Measurements from ENCODE around the gene PMM2.

The PMM2 gene

GRCh38 chr16:8851761-8852403, 54.2 kb downstream of the PMM2 start:
- DNase-seq, result no peak
- no peak for ATAC-seq

DNA sequence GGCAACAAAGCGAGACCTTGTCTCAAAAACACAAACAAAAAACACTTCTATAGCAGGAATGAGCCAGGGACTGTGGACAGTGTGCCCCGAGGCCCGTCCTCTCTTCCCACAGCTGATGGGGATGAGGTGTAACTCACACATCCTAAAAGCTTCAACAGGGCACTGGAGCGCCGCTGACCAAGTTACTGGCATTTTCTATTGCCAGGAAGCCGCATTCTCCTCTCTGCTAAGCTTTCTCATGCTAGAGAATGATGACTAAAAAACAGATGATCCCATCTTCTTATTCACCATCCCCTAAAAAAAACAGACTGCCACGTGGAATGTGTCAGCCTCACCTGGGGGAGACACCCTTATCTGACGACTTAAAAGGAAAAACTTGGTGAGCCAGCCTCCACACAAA, 54.9 kb downstream of the PMM2 start:
- DNase-seq (no peak), ATAC-seq (no peak)

GRCh38 chr16:8853150-8853549, 55.5 kb downstream of the PMM2 start:
- no peak for DNase-seq
- no peak for ATAC-seq

DNA sequence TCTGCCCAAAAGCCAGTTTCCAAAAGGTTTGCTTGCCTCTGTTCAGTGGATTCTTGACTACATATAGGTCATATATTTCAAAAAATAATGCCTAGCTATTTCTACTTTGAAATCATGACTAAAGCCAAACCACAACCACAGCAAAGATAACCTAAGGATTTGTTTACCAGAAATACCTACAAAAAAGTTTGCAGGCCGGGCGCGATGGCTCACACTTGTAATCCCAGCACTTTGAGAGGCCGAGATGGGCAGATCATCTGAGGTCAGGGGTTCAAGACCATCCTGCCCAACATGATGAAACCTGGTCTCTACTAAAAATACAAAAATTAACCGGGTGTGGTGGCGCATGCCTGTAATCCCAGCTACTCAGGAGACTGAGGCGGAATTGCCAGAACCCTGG, 56.0 kb downstream of the PMM2 start:
- ATAC-seq, result no peak
- DNase-seq, result no peak

DNA sequence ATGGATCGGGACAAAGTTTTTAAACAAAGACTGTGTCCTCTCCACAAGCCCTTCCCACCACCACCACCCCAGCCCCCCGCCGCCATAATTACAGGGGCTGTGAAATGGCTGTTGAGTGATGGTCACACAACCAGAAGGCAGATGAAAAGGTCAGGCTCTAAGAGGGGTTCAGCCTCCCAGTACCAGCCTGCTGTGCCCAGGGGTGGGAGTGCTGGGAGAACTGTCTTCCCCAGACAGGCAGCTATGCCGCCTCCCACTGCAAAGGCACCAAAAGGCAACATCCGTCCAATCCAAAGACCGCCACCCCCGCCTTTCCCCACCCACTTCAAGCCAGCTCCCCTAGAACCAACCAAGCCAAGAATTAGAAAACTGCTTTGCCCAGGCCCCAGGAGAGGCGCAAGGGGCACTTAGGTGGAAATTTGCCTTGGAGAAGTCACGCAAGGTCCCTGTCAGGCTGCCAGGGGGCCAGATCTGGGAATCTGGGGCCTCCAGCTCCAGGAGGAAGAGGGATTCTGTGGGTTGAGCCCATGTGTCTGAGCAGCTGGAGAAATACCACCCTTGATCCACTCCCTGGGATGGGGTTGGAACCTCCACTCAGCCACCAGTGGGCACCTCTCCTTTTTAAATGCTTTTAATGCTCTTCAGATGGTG, 56.8 kb downstream of the PMM2 start:
- DNase-seq (no peak), ATAC-seq (no peak)

DNA sequence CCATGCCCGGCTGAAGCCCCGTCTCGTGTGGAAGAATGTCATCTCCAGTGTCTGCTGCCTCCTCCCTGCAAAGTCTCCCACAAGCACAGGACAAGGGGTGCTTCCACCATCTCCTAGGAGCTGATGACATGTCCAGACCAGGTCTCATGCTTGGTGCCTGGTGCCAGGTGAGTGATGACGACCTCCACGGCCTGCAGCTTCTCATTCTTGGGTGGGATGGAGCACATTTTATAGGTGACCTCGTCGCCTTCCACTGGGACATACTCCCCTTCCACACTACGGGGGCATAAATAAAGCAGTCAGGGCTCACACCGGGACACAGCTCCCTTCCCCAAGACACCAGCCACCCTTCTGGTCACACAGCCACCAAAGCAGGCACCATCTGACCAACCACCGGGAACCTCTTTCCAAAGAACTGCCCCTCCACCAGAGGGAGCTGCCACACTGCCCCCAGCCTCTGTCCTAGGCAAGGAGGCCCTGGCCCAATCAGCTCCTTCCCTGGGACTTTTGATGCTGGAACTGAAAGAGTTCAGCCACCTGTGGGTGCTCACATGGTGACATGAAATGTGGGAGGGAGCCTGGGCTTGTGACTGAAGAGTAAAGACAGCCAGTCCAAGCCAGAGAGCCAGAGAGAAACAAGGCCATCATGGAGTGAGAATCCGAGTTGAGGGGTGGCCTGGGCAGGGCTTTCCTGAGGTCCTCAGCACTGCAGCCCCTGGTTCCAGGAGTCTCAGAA, 57.6 kb downstream of the PMM2 start:
- DNase-seq (no peak), ATAC-seq (no peak)

GRCh38 chr16:8855972-8856371, 58.3 kb downstream of the PMM2 start:
- DNase-seq (no peak), ATAC-seq (no peak)

DNA sequence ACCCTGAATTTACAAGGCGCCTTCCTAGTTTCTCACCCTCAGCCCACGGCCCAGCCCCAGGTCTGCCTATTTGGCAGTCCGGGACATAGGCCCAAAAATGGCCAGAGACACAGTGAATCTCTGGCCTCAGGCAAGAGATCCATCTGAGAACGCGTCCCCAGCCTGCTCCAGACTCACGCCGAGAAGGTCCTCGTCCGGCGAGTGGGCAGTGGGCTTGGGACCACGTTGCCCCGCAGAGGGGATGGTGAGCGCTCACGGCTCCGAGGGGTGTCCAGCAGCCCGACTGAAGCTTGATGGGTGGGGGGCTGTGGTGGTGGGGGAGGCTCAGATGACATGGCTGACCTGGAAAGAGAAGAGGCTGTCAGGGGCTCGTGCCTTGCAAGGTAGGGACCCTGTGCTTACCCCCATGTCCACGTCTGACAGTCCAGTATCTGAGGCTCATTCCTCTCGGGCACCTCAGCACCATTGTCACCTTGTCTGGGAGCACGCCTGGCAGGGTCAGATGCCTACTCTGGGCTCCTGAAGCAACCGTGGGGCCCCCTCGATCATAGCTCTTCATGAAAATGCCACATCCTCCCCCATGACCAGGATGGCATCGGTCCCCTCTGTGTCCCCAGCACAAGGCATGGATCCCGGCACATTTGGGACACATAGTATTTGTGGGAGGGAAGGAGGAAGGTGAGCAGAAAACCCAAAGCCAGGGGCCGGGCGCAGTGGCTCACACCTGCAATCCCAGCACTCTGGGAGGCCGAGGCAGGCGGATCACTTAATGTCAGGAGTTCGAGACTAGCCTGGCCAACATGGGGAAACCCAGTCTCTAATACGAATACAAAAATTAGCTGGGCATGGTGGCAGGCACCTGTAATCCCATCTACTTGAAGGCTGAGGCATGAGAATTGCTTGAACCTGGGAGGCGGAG, 61.6 kb downstream of the PMM2 start:
- DNase-seq, result no peak
- no peak for ATAC-seq

GRCh38 chr16:8859913-8860881, 62.6 kb downstream of the PMM2 start:
- DNase-seq (no peak), ATAC-seq (no peak)

- no peak for DNase-seq
- no peak for ATAC-seq
Observed at GRCh38 chr16:8861563-8862308, 64.1 kb downstream of the PMM2 start.

DNA sequence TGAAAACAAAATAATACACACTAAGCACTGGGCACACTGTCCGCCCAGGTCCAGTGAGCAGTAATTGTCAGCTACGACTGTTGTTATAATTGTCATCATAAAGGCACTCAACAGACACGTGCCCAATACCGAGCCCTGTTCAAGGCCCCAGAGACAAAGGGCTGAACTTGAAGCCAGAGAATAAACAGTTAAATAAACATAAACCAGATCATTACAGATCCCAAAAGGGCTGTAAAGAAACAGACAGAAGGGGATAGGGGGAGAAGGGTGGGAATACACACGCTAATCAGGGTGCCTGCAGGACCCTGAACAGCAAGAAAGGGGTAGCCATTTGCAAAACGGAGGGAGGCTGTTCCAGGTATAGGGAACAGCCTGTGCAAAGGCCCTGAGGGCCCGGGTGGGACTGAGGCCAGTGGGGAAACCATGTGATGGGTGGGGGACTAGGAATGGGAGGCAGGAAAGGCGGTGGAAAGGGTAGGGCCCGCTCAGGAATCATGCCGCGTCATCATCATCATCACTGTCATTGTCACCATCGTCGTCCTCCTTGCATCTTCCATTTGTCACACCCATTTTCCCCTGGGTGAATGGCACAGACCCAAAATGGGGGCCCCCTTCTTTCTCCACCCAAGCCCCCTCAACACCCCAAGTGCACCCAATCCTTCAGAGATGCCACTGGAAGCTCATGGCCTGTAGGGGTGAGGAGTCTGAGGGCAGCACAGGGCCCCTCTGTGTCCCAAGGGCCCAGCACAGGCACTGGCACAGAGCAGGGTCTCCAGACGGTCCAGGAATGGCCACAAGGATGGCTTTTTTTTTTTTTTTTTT, 64.9 kb downstream of the PMM2 start:
- ATAC-seq (no peak), DNase-seq (no peak)

GRCh38 chr16:8863594-8864424, 66.2 kb downstream of the PMM2 start:
- ATAC-seq (no peak), DNase-seq (no peak)

GRCh38 chr16:8864480-8865110, 67.0 kb downstream of the PMM2 start:
- ATAC-seq, result no peak

GRCh38 chr16:8865145-8865882, 67.7 kb downstream of the PMM2 start:
- no peak for ATAC-seq
- no peak for DNase-seq

More at GRCh38 chr16:8864480-8865110, 67.0 kb downstream of the PMM2 start:
- no peak for DNase-seq

DNA sequence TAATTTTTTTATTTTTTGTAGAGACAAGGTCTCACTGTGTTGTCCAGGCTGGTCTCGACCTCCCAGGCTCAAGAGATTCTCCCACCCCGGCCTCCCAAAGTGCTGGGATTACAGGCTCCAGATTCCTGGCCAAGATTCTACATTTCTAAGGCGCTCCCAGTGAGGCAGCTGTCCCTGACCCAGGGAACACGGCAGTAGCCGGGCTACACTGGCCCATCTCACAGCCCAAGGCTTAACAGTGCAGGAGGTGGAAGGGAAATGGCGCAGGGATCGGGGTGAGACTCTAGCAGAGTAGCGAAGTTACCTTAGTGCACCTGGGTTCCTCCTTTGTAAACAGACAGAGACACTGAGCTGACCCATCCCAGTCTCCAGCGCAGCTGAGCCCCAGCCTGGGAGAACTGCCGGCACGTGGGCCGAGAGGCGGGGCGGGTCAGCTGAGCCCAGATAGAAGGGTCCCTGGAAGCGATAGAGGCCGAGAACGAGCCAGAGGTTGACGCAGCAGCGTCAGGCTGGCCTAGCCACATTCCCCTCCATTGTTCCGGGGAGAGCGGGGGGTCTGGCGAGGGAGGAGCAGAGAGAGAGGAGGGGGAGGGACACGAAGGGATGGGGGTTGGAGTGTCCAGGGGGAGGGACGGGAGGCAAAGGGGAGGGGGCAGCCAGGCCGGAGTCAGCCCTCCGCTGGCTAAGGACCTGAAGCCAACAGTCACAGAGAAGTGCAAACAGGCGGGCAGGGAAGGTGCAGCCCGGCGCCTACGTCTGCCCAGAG, 68.7 kb downstream of the PMM2 start:
- ATAC-seq (no peak), DNase-seq (no peak)

GRCh38 chr16:8866884-8867215, 69.2 kb downstream of the PMM2 start:
- no peak for ATAC-seq
- DNase-seq, result no peak
